Lung microvascular endothelial cell (primary cell): ENCODE measurements around the gene CMBL. TPM values are rescaled to one million over a fixed set of nuclear protein-coding genes. Genes with fewer than 3 reads are reported as not detected.

Source experiments
- DNase-seq, 2 donors: peaks; one replicate each; pipeline versions ENCODE4 v3.0.0 to v3.0.0-alpha.2; 2010; ENCODE audit warnings: low read depth in 2 of 2
- total RNA-seq: library from RNA; depleted of rRNA; stranded (reverse); fragments of >200 nt; gene quantifications from 2 replicates; pipeline ENCODE4 v1.2.1, GENCODE V29; 2014

The CMBL gene
- total RNA-seq, 1 donor from 2014 or later = 2.4 TPM

- DNase-seq = peak; percentile 37 to 58
Observed at GRCh38 chr5:10333154-10334006, 25.7 kb upstream of the CMBL start.

- no peak for DNase-seq
Observed at GRCh38 chr5:10332301-10332700, 24.6 kb upstream of the CMBL start.

GRCh38 chr5:10331341-10331796 is 23.7 kb upstream of the CMBL start:
- peak in 1 of 2 donors; percentile 21 for DNase-seq

- no peak for DNase-seq
Observed at GRCh38 chr5:10330511-10331230, 23.0 kb upstream of the CMBL start.

GRCh38 chr5:10329820-10330481 is 22.2 kb upstream of the CMBL start:
- no peak for DNase-seq

- DNase-seq = no peak
Observed at GRCh38 chr5:10329446-10329819, 21.7 kb upstream of the CMBL start.

- DNase-seq = no peak
Observed at GRCh38 chr5:10328323-10328722, 20.6 kb upstream of the CMBL start.

- DNase-seq = no peak
Observed at GRCh38 chr5:10324518-10325370, 17.0 kb upstream of the CMBL start.

- DNase-seq = no peak
Observed at GRCh38 chr5:10323588-10324488, 16.1 kb upstream of the CMBL start.

- DNase-seq = no peak
Observed at GRCh38 chr5:10321882-10322281, 14.2 kb upstream of the CMBL start.

- no peak for DNase-seq
Observed at GRCh38 chr5:10320793-10321192, 13.1 kb upstream of the CMBL start.

- no peak for DNase-seq
Observed at GRCh38 chr5:10319202-10319851, 11.6 kb upstream of the CMBL start.

- no peak for DNase-seq
Observed at GRCh38 chr5:10317825-10318682, 10.4 kb upstream of the CMBL start.

GRCh38 chr5:10315824-10316509 is 8.3 kb upstream of the CMBL start:
- DNase-seq = no peak

- DNase-seq = no peak
Observed at GRCh38 chr5:10315201-10315600, 7.5 kb upstream of the CMBL start.

- no peak for DNase-seq
Observed at GRCh38 chr5:10311595-10312425, 4.1 kb upstream of the CMBL start.
